T-helper 9 cell (primary cell): ENCODE measurements around the gene ACTR3C.
"Not testable (repeated sequence)": the region's sequence is repeated elsewhere in the genome, so short reads cannot be mapped to it uniquely, and the experiment has no call there.

Experiments used
- DNase-seq: peaks from one replicate; pipeline ENCODE4 v3.0.0-alpha.2; 2020

ACTR3C gene

GRCh38 chr7:150335108-150335773, 11.9 kb upstream of the ACTR3C start:
- no peak for DNase-seq

DNA sequence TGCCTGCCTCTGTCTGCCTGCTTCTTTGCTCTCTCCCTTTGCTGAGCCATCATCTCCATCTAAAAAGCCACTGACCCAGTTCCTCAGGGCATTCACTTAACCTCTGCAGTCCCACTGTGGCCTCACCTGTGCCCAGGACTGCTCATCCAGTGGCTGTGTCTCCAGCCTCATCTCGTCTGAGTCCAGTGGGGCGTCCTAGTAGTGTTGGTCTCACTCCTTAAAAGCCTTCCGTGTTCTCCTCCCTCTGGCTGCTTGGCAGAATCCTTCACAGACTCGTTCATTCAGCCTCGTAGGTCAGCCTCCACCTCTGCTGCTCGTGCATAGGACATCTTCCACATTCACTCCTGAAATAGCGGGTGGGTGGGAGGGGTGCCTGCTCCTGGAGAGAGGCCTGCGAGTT, 10.8 kb upstream of the ACTR3C start:
- no peak for DNase-seq

DNA sequence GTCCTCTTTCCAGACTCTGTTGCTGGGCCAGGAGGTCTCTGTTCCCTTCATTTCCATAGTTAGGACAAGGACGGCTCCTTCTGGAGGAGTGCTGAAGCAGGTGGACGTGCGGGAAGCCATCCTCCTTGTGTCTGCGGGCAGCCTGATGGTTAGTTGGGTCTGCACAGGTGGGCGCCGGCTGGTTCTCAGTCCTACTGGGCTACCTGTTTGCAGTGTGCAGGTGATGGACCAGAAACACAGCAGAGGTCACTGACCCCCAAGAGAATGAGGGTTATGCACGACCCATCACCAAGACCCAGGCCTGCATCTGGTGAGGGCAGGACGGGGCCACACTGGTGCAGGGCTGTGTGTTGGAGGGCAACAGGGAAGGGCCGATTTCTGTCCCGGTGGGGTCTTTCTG, 10.3 kb upstream of the ACTR3C start:
- no peak for DNase-seq

GRCh38 chr7:150332852-150333635, 9.7 kb upstream of the ACTR3C start:
- no peak for DNase-seq

DNA sequence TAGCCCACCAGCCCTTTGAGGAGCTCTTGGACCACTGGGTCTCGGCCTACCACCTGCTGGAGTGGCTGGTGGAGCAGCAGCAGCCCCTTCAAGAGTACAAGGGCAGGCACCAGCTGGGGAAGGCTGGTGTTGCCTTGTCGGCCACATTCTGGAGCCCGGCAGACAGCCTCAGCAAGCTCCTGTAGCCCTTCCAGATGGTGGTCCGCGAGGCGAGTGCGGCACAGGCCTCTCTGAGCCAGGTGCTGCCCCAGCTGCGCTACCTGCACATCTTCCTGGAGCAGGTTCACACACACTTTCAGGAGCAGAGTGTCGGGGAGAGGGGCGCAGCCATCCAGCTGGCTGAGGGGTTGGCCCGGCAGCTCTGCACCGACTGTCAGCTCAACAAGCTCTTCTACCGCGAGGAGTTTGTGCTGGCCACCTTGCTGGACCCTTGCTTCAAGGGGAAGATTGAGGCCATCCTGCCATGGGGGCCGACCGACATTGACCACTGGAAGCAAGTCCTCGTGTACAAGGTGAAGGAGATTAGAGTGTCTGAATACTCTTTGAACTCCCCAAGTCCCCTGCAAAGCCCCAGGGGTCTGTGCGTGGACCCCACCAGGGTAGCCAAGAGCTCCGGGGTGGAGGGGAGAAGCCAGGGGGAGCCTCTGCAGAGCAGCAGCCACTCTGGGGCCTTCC, 7.0 kb upstream of the ACTR3C start:
- no peak for DNase-seq

DNA sequence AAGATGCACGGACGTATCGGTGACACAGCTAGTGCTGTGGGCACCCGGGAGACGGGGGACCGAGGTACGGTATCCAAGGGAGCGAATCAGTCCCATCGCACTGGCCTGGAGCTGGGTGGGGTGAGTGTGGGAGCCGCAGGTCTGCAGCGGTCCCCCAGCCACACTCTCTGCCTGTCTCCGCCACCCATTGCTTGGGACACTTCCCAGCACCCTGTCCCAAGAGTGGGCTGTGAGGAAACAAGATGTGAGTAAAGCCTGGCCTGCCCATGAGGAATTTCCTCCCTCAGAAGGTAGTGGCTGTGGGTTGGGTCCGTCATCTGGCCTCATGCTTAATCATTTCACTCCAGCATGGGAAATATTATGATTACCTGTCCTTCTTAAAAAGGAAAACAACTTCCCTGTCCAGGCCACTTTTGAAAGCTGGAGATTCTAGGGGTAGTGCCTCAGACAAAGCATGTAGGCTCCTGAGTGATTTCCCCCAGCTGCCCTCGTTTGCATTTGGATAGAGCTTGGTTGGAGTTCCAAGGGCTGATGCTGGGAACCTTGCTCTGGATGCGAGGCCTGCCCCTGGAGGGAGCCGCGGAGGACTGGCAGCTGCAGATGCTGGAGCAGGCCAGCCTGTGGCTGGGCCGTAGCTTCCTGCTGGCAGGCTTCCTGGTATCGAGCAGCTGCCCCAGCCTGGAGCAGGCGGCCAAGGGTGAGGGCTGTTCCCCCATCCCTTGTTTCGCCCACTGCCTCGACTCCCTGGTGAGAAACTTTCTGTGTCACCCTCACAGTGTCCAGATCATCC, 6.2 kb upstream of the ACTR3C start:
- DNase-seq: no peak

DNA sequence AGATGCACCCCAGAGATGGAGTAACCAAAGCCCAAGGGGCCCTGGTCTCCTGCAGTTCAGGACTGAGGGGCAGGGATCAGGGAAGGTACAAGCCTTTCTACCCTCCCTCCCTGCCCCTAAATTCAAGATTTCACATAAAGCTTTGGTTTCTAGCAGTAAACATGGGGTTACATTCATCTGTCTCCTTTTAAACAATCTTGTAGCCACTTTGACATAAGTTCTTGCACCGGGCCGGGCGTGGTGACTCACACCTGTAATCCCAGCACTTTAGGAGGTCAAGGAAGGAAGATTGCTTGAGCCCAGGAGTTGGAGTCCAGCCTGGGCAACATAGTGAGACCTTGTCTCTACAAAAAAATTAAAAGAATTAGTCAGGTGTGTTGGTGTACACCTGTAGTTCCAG, 4.0 kb upstream of the ACTR3C start:
- no peak for DNase-seq

GRCh38 chr7:150326657-150327268, 3.4 kb upstream of the ACTR3C start:
- no peak for DNase-seq

GRCh38 chr7:150325901-150326300, 2.6 kb upstream of the ACTR3C start:
- DNase-seq: no peak

GRCh38 chr7:150325110-150325611, 1.8 kb upstream of the ACTR3C start:
- no peak for DNase-seq

- DNase-seq: no peak
Measured at GRCh38 chr7:150324373-150324961, 1.1 kb upstream of the ACTR3C start.

GRCh38 chr7:150323682-150324372, 482 bp upstream of the ACTR3C start:
- DNase-seq: no peak

DNA sequence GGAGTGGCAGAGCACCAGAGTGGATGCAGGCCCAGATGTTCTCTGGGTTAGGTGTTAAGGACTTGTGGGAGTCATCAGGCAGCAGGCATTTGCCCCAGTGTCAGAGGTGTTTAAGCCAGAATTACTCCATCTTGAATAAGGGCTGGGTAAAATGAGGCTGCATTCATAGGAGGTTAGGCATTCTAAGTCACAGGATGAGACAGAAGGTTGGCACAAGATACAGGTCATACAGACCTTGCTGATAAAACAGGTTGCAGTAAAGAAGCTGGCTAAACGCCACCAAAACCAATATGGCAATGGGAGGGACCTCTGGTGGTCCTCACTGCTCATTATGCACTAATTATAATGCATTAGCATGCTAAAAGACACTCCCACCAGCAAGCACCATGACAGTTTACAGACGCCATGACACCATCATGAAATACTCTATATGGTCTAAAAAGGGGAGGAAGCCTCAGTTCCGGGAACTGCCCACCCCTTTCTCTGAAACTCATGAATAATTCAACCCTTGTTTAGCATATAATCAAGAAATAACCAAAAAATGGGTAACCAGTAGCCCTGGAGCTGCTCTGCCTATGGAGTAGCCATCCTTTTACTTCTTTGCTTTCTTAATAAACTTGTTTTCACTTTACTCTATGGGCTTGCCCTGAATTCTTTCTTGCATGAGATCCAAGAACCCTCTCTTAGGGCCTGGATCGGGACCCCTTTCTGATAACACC, 1.1 kb downstream of the ACTR3C start:
- no peak for DNase-seq

DNA sequence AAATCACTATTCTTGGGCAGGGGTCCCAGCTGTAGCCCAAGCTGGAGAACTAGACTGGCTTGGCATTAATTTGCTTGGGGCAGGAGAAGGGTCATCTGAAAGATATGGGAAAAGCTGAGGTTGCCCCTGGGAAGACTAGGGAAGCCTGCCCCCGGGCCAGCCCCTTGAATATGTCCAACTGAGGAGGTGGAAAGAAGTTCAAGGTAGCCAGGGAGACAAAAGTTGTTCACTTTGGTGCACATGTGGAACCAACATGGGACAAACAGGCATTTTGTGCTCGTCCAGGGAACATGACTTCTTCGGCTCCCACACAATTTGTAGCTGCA, 1.6 kb downstream of the ACTR3C start:
- DNase-seq: no peak

DNA sequence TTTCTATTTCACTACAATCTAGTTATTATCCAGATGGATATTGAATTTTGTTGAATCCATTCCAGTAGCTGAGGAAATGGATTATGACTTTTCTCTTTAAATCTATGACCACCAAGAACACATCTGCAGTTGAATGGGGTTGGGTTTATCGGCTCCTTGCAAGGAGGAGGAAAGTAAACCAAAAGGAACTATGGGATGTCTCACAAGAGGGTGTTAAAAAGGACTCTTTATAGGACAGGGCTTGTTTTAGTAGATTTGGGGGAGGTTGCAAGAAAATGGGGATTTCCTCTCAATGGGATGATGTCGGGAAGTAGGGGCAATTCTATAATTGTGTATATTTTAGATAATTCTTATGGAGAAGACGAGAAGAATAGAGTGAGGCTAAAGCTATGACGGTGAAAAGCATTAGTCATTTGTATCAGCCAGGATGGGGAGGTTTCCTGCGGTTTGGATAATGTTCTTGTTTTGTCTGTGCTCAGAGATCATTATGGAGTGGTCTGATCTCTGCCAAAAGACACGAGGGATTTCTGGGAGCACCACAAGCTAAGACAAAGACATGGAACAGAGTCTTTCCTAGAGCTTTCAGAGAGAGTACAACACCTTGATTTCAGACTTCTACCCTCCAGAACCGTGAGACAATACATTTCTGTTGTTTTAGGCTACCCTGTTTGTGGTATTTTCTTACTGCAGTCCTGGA, 5.4 kb downstream of the ACTR3C start:
- no peak for DNase-seq

DNA sequence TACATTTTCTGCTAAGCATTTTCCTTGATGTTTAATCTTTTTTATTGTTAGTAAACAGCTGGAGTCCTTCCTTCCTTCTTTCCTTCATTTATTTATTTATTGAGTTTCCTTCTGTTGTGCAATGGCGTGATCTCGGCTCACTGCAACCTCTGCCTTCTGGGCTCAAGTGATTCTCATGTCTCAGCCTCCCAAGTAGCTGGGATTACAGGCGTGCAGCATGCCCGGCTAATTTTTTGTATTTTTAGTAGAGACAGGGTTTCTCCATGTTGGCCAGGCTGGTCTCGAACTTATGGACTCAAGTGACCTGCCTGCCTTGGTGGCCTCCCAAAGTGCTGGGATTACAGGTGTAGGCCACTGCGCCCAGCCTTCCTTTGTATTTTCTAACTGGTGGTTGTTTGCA, 6.4 kb downstream of the ACTR3C start:
- DNase-seq: not testable (repeated sequence)

DNA sequence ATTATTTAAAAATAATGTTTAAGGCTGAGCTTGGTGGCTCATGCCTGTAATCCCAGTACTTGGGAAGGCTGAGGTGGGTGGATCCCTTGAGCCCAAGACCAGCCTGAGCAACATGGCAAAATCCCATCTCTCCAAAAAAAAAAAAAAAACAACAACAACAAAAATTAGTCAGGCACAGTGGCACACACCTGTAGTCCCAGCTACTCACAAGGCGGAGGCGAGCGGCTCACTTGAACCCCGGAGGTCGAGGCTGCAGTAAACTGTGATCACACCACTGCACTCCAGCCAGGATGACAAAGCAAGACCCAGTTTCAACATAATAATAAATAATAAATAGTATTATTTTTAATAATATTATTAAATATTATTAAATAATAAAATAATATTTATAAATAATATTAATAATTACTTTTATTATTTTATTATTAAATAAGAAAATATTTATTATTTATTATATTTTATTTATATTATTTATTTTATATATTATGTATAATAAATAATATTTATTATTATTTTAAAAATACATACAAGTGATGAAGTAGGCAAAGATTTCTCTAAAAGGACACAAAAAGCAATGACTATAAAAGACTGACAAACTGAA, 8.6 kb downstream of the ACTR3C start:
- DNase-seq: no peak

GRCh38 chr7:150313870-150314269, 9.5 kb downstream of the ACTR3C start:
- DNase-seq: no peak

- DNase-seq: no peak
Measured at GRCh38 chr7:150313367-150313809, 10.0 kb downstream of the ACTR3C start.
